ENCODE results near the gene KCNH6.

Gene KCNH6

DNA sequence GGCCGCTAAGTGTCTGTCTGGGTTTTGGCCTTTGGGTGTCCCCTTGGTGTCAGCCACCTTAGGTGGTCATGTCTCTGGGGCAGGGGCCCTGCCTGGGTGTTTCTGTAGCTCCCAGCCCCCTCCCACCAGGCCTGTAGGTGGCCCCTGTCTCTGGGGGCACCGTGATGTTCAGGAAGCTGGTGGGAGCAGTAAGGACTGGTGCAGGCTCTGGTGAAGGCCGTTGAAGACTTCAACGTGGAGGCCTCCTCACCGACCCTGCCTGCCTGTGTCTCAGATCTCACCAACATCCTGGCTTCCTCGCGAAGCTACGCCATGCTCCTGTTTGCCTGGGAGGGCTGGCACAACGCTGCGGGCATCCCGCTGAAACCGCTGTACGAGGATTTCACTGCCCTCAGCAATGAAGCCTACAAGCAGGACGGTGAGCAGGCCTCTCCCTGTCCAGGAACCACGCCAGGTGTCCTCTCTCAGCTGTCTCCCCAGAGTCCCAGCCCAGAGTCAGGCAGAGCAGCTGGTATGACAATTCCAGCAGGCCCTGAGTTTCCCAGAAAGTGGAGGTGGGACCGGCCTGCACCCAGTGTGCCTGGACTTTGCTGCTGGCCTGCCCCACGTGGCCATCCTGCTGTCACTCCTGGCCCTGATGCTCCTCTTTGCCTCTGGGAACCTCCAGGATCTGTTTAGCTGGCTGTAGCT lies 43.5 kb upstream of the KCNH6 start:
- TF ChIP-seq ZNF571 (tag by site-specific recombination; IDR thresholded peaks at IDR 0.05) (no peak), ZSCAN5A (tag by site-specific recombination; IDR thresholded peaks at IDR 0.05) (no peak), GLI2 (tag by site-specific recombination; IDR thresholded peaks at IDR 0.05; ENCODE audit: borderline replicate concordance, low read depth) (no peak), ZNF16 (tag by site-specific recombination; IDR thresholded peaks at IDR 0.05; ENCODE audit: low read depth) (no peak), ZNF132 (tag by site-specific recombination; IDR thresholded peaks at IDR 0.05; ENCODE audit: borderline replicate concordance) (no peak)
- TF ChIP-seq, protein P1, sequence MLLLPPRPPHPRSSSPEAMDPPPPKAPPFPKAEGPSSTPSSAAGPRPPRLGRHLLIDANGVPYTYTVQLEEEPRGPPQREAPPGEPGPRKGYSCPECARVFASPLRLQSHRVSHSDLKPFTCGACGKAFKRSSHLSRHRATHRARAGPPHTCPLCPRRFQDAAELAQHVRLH (tag by site-specific recombination; IDR thresholded peaks at IDR 0.05): no peak
- TF ChIP-seq, protein P2, sequence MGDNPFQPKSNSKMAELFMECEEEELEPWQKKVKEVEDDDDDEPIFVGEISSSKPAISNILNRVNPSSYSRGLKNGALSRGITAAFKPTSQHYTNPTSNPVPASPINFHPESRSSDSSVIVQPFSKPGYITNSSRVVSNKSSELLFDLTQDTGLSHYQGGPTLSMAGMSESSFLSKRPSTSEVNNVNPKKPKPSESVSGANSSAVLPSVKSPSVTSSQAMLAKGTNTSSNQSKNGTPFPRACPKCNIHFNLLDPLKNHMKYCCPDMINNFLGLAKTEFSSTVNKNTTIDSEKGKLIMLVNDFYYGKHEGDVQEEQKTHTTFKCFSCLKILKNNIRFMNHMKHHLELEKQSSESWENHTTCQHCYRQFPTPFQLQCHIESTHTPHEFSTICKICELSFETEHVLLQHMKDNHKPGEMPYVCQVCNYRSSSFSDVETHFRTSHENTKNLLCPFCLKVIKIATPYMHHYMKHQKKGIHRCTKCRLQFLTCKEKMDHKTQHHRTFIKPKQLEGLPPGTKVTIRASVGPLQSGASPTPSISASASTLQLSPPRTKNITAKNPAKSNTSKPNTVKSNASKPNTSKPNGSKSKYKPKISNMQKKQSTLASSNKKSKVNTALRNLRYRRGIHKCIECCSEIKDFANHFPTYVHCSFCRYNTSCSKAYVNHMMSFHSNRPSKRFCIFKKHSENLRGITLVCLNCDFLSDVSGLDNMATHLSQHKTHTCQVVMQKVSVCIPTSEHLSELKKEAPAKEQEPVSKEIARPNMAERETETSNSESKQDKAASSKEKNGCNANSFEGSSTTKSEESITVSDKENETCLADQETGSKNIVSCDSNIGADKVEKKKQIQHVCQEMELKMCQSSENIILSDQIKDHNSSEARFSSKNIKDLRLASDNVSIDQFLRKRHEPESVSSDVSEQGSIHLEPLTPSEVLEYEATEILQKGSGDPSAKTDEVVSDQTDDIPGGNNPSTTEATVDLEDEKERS (tag by site-specific recombination; IDR thresholded peaks at IDR 0.05): no peak
- no peaks in the 10 kb centered on the region for H3K36me3 ChIP-seq (ENCODE audit: control insufficient read depth in 2 of 2, insufficient read depth in 1 of 2, low read length in 2 of 2)
- H3K4me1 ChIP-seq (ENCODE audit: control insufficient read depth, insufficient read depth, low read length): peaks cover 8% of the 10 kb centered on the region
- POLR2A ChIA-PET: interaction anchor here (0.9 to 2.1 kb wide), 6 partner anchors 8 to 142 kb away, joined by 3 to 10 read pairs (median 4); partner anchors contain the start of genes DCAF7 and MAP3K3
- no peak overlapping the region for H3K27ac ChIP-seq (ENCODE audit: extremely low read depth, low read depth, low read length)
- H3K9me3 ChIP-seq (ENCODE audit: control insufficient read depth, insufficient read depth, low read depth, low read length): no peaks in the 10 kb centered on the region
- no peak overlapping the region for H3K4me3 ChIP-seq (ENCODE audit: low read depth, low read length)
- CTCF ChIA-PET: interaction anchor here (0.6 to 8.1 kb wide), 32 partner anchors 7 to 793 kb away, joined by 3 to 159 read pairs (median 6); no protein-coding TSS in a partner anchor

DNA sequence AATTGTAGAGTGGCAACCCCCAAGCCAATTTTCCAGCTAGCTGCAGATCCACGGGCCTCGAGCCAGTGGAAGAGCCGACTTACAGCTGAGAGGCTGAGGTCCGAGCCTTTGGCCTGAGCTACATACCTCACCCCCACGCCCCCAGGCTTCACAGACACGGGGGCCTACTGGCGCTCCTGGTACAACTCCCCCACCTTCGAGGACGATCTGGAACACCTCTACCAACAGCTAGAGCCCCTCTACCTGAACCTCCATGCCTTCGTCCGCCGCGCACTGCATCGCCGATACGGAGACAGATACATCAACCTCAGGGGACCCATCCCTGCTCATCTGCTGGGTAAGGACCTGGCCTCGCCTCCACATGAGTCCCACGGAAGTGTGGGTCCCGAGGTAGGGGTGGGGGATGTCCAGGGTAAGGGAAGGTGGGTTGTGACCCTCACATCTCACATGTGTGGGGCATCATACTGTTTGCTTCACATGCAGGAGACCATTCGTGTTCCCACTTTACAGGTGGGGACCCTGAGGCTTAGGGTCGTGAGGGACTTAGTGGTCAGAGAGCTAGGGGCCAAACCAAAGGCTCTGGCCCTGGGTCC lies 42.9 kb upstream of the KCNH6 start:
- ChIA-PET CTCF (interaction anchor here (0.6 to 8.1 kb wide), 15 partner anchors 11 to 199 kb away, joined by 3 to 159 read pairs (median 6); no protein-coding TSS in a partner anchor), POLR2A (interaction anchor here (0.9 to 1.6 kb wide), 3 partner anchors 12 to 70 kb away, joined by 3 to 5 read pairs (median 4); partner anchors contain the start of gene DCAF7)
- Histone ChIP-seq H3K4me3 (ENCODE audit: low read depth, low read length) (no peak overlapping the region), H3K36me3 (ENCODE audit: control insufficient read depth in 2 of 2, insufficient read depth in 1 of 2, low read length in 2 of 2) (no peaks in the 10 kb centered on the region), H3K9me3 (ENCODE audit: control insufficient read depth, insufficient read depth, low read depth, low read length) (no peaks in the 10 kb centered on the region), H3K4me1 (ENCODE audit: control insufficient read depth, insufficient read depth, low read length) (peaks cover 8% of the 10 kb centered on the region), H3K27ac (ENCODE audit: extremely low read depth, low read depth, low read length) (no peak overlapping the region)
- TF ChIP-seq ZNF792 (tag by site-specific recombination; IDR thresholded peaks at IDR 0.05): no peak
- TF ChIP-seq IKZF3 (tag by site-specific recombination; IDR thresholded peaks at IDR 0.05): no peak
- no peak for TF ChIP-seq ZNF518A (tag by site-specific recombination; conservative IDR thresholded peaks at IDR 0.05; ENCODE audit: low read depth)
- TF ChIP-seq HOXA7 (CRISPR knock-in tag; IDR thresholded peaks at IDR 0.05; ENCODE audit: borderline replicate concordance): no peak
